ENCODE measurements around the gene CLNK.

GRCh38 chr4:10671366-10671765 lies 13.2 kb downstream of the CLNK start:
- TF ChIP-seq CTCF (IDR thresholded peaks at IDR 0.05), result no peak
- no peak for TF ChIP-seq POLR2A (IDR thresholded peaks at IDR 0.05)

Measured in esophagus squamous epithelium (tissue), 4 donors.